T-helper 9 cell (primary cell): ENCODE results near the gene CD109.
"Not testable (repeated sequence)": the region's sequence is repeated elsewhere in the genome, so short reads cannot be mapped to it uniquely, and the experiment has no call there.

Experiments used
- DNase-seq: peaks from one replicate; pipeline ENCODE4 v3.0.0-alpha.2; 2020

The CD109 gene

DNA sequence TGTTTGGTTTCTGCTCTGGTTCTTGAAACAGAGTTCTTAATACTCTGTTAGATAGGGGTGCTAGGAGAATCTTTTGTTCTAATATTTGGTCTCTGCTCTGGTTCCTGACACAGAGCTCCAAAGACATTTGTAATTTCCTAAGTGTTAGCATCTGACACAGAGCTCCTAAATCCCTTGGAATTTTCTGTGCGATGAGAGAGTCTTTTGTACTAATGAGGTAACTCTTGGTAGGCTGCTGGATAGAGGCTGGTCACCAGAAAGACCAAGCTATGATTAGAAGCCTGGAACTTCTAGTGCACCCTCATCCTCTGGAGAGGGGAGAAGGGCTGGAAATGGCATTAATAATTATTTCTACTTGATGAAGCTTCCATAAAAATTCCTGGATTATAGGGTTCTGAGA, 7.7 kb upstream of the CD109 start:
- no peak for DNase-seq

DNA sequence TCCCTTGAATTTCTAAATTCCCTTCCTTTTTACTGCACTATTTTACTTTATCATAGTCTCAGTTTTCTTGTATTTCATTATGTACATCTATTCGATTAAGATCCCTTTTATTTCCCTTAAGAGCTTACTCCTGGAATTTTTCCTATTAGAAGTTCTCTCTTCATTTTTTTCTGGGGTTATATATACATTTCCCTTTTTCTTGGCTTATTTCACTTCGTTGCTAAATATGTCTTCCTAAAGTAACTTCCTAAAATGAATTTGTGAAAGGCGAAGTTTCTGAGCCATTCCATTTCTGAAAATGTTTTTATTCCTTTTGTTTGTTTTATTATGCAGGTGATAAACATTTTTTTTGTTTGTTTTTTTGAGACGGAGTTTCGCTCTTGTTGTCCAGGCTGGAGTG, 5.9 kb upstream of the CD109 start:
- no peak for DNase-seq

DNA sequence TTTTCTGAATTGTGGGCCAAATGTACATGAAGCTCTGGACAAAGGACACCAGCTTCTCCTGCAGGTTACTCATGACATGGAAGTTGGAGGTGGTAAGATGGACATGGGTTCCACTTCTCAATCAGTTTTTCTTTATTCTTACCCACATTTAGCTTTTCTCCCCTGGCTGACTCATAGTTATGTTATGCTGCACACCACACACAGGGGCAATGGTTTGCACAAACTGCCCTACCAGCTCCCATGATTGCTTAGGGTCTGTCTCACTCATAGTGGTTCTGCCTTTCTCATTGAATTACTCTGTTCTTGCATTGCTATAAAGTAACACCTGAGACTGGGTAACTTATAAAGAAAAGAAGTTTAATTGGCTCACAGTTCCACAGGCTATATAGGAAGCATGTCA, 4.5 kb upstream of the CD109 start:
- no peak for DNase-seq

DNA sequence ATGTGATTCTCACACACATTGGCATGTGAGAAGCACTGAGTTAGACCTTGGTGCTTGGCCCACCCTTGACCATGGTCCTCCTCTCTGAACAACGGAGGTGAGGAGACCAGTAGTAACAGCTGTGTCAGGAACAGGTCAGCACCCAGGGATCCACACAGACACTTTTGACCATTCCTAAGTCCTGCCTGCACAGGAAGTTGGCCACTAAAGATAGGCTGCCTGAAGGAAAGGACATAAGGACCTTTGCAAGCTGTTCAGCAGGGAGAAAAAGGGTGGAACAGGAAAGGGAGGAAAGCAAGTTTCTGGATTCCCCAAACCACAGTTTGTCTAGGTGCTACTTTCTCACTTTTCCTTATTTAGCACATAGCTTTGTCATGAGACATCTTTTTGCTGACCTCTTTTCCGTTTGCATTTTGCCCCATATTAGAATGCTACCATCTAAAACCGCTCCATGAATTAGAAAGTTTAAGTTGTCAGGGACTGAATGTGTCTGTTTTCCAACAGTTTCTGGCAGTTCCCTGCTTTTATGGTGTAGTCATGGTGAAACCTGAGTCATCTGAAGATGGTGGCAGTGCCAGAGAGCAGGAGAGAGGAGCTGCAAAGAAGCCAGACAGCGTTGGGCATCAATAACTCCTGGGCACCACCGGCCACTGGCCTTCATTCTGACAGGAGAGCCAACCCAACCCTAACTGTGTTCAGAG, 1.1 kb upstream of the CD109 start:
- DNase-seq: no peak

DNA sequence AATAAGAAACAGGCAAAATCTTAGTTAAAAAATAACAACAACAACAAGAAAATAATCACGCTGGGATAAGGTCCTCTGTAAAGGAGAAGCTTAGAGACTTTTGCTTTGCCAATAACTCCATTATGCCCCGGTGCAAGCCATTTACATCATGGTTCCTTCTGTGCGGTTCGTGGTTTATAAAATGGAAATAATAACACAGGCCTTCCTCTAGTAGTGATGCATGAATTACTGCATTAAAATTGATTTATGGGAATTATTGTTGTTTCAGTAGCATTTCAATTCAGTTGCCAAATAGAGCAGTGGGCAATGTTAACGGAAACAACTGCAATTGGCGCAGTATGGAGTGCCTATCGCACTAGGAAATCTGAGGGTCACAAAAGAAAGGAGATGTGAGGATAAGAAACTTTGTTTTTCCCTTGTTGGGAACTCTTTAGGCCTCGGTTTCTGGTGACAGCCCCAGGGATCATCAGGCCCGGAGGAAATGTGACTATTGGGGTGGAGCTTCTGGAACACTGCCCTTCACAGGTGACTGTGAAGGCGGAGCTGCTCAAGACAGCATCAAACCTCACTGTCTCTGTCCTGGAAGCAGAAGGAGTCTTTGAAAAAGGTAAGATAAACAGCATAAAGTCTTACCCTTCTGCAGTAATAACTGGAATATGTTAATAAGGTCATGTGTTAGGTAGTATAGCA, 1.1 kb downstream of the CD109 start:
- no peak for DNase-seq

DNA sequence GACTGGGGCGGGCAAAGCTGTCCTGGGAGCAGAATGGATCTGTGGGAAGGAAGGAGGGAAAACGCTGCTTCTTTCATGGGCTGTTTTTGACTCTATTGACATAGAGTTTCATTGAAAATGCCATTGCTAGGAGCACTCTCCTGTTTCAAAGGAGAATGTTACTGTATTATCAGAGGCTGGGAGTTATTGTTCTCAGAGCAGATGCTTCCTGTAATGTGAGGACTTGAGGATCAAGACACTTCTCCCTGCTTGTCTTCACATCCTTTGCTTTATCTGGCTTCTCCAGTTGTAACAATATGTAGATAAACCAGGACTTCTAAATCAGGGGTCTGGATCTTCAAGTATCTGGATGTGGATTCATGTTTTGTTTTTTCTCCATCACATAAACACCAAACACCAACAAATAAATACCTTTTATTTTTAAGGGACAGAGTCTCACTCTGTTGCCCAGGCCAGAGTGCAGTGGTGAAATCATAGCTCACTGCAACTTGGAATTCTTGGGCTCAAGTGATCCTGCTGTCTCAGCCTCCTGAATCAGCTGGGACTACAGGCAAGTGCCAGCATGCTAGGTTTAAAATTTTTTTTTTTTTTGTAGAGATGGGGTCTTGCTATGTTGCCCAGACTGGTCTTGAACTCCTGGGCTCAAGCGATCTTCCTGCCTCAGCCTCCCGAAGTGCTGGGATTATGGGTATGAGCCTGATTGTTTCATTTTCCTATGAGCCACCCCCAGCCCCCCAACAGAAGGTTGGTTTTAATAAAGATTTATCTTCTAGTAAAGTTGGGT, 3.9 kb downstream of the CD109 start:
- no peak for DNase-seq

DNA sequence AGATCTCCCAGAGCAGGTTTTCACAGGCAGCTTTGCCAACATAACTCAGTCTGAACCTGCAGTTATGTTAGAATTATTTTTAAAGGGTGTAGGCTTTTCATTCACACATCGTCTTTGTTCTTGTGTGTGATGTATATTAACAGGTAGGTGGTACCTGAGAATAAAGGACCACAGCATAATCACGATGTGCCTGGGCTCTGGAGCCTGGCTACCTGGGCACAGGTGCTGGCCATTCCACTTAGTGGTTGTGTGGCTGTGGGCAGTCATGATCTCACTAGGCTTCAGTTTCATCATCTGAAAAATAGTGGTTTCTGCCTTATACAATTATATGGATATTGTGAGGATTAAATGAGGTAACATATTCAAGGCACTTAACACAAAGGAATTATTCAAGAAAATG, 6.4 kb downstream of the CD109 start:
- no peak for DNase-seq

DNA sequence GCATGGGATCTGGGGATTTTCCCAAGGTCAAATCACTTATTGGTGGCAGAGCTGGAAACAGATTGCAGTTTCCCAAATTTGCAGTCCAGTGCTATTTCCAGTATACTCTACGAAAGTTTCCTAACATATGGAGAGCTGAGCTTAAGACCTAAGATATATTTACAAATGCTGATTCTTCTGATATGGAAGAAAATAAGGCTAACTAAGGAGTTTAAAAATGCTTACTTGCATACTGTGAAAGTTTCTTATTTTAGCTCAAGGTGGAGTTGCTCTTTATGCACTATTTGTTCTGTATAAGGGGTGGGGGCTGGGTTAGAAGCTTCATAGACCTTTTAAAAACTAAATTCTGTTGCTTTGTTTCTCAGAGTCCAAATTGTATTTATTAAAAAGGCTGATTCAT, 7.5 kb downstream of the CD109 start:
- DNase-seq: no peak

DNA sequence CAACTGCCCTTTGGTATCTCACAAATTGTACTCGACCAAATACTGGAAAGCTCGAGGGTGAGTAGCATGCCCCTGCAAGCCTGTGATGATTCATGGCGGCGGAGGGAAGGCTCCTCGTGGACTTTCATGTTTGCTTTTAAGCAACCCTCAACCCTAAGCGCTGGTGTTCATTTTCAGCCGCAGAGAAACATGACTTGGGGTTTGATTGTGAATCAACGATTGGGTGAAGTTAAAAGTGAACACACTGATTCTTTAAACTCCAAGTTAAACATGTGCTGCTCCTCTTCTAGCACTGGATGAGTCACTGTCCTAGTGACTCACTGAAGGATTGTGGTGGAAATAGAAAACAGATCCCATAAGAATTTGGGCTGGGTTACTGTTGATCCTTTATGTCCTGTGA, 8.3 kb downstream of the CD109 start:
- no peak for DNase-seq

DNA sequence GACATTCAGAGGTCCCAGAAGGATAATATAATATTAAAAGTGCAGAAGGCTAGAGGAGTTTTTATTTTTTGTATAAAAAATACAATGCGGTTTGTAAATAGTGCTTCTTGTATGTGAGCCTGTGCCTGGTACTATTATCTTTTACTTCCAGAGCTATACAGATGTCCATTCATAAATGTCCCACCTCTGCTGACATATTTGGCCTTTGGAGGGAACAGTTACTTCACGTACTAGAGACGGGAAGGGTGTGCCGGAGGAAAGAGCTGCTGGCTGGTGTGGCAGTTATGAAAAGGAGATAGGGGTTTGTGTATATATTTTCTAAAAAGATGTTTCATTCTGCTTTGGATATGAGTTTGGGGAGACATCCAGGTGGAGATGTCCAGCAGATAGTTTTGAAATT, 8.8 kb downstream of the CD109 start:
- no peak for DNase-seq

DNA sequence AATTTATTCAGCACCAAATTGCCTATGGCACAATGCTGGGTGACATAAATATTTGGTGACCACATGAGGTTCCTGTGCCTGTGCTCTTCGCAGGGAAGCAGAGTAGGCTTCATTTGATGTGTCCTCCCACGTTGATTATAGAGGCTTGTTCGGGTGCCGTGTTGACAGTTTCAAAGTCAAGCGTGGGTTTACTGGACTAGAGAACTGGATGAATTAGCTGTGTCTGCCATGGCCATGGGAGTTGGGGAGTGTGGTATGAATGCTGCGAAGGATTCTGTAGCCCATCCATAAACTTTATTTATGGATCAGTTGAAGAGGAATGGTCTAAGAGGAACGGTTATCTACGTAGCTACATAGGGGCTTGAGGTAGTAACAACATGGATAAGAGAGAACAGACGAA, 11.0 kb downstream of the CD109 start:
- no peak for DNase-seq

DNA sequence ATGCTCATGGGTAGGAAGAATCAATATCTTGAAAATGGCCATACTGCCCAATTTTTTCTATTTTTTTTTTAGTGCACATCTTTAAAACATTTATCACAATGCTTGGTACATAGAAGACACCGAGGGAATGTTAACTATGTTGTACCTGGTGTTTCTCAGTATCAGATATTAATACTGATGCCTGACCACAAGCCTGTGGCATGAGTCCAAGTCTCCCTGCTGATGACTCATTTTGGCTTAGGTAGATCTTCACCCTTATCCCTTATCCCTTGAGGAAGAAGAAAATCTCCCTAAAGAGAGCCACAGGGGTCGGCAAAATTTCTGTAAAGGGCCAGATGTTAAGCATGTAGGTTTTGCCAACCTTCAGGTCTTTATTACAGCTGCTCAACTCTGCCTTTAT, 14.5 kb downstream of the CD109 start:
- no peak for DNase-seq

DNA sequence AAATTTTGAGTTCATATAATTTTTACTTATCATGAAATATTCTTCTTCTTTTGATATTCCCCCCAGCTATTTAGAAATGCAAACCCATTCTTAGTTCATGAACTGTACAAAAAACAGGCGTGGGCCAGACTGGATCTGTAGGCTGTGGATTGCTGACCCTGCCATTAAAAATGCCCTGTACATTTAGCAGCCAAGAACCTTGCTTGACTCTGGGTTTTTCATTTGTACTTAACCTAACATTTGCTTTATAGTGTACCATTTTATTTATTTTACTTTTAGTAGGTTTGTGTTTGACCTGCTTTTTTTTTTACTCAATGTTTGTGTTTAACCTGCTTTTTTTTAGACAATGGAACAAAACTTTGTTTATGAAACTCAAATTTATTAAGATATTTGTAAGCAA, 14.9 kb downstream of the CD109 start:
- DNase-seq: no peak

DNA sequence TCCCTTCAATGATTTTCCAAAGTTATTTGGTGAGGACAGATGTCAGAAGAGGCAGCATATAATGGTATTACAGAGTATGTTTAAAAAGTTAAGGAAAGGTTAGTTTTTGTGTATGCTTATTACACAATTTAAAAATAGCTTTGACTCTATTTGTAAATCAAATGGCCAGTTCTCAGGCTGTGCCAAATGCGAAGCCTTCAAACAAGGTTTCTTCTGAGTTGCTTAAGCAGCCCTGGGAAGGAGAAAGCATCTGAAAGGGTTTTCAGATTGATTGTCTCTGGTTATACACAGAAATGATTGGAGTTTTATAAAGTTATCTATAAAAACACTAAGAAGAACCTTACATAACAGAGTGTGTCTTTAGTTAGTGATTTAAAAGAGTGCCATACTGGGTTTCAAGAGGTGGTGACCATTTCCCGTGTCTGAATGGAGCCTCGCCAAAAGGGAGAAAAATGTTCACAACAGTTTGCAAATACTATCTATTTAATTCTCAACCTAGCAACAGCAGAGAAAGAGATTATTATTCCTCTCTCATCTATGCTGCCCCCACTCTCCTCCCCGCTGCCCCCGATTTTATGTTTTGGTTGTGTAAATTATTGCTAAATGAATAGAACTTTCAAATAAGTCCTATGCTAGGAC, 16.7 kb downstream of the CD109 start:
- DNase-seq: no peak

DNA sequence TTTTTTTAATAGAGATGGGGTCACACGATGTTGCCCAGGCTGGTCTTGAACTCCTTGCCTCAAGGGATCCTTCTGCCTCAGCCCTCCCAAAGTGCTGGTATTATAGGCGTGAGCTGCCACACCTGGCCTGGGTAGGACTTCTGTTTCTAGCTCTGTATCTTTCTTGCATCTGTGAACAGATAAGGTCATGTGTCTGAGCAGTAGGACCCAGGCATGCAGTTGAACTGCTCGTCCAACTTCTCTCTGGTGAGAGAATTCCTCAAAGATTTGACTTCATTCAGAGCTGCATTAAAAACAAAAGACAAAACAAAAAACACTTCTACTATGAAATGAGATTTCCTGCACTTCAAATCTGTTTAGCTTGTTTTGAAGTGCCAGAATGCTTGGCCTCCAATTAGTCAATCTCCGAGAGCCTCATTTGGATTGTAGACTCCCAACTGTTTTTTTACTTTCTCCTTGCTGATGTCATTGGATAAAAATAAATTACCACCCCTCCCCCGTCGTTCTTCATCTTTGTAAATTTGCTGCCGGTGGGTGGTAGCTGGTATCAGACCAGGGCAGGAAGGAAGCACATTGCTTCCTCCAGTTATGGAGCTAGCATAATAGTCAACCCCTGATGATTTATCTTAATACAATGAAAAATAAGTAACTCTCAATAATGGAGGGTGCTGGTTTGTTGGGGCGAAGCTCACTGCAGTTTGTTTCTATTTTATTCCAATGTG, 17.6 kb downstream of the CD109 start:
- DNase-seq: no peak

DNA sequence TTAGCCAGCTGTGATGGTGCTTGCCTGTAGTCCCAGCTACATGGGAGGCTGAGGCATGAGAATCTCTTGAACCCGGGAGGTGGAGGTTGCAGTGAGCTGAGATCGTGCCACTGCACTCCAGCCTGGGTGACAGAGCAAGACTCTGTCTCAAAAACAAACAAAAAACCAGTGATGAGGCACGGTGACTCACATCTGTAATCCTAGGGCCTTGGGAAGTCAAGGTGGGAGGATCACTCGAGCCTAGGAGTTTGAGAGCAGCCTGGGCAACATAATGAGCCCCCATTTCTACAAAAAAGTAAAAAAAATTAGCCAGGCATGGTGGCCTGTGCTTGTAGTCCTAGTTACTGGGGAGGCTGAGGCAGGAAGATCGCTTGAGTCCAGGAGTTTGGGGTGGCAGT, 19.1 kb downstream of the CD109 start:
- DNase-seq: not testable (repeated sequence)

DNA sequence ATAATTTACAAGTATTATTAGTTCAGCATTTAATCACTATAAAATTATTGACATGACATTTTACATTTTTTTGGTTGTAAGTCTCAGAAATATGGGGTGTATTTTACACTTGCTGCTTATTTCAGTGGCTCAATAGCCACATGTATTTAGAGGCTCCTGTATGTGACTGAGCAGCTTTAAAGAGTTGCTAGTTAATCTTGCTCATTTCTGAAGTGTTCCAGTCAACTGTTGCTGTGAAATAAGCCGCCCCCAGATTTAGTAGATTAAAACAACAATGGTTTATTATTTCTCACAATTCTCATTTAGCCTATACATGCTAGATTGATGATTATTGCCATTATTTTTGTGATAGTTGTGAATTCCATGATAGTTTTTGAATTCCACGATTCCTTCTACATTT, 23.0 kb downstream of the CD109 start:
- no peak for DNase-seq

DNA sequence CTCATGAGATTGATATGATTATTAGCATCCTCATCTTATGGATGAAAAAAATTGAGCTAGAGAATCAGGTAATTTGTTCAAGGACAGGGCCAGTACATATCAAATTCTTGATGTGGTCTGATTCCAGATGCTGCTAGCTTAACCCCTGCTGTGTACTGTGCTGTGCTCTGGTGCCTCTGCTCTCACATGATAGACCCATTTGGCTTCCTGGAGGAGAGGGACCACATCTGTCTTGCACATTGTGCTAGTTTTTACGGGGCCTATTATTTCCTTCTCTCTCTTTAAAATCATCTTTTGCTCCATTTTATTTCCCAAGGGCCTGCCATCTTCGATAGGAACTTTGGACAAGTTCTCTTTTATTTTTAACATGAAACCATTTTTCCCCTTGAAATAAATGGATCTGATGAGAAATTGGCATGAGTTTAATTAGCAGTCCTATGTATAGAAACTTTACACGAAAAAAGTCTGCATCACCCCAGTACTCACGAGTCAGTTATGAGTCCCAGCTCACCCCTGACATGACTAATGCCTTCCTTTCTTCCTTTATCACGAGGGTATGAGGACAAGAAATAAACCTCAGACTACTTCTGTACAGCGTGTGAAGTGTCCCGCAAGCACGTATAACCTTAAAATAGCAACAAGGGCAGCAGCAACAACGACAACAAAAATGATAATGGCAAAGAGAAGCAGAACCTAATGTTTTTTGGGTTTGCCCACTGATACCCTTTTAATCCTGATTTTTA, 26.5 kb downstream of the CD109 start:
- no peak for DNase-seq

DNA sequence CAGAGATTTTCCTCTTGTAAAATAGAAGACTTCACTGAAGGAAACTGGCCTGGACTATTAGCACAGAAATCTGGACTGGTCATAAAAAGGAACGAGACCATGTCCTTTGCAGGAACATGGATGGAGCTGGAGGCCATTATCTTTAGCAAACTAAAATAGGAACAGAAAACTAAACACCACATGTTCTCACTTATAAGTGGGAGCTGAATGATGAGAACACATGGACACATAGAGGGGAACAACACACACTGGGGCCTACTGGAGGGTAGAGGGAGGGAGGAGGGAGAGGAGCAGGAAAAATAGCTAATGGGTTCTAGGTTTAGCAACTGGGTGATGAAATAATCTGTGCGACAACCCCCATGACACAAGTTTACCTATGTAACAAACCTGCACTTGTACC, 27.5 kb downstream of the CD109 start:
- not testable (repeated sequence) for DNase-seq

DNA sequence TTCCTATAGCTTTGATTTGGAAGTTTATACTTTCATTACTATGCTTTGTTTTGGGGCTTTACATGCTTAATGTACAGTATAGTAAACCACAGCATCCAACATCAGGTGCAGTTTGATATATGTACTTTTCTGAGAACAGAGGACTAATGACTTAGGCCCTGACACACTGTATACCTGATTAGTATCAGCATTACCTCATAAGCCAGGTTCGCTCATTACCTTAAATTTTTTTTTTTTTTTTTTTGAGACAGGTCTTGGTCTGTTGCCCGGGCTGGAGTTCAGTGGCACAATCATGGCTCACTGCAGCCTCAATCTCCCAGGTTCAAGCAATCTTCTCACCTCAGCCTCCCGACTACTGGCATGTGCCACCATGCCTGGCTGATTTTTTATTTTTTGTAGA, 28.4 kb downstream of the CD109 start:
- DNase-seq: no peak

DNA sequence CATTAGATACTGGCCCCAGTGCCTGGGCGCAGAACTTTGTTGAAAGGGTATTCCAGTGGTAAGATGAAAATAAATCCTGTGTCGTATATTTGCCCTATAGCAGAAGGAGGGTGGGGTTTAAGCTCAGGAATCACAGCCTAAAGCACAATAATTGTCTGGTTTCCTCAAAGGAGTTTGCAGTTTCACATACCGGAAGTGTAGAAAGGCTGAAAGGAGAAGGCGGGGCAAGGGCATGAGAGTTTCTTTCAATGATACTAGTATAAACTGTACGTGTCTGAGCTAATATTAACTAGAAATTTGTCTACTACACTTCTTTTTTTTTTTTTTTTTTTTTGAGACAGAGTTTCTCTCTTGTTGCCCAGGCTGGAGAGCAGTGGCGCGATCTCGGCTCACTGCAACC, 29.2 kb downstream of the CD109 start:
- DNase-seq: not testable (repeated sequence)

DNA sequence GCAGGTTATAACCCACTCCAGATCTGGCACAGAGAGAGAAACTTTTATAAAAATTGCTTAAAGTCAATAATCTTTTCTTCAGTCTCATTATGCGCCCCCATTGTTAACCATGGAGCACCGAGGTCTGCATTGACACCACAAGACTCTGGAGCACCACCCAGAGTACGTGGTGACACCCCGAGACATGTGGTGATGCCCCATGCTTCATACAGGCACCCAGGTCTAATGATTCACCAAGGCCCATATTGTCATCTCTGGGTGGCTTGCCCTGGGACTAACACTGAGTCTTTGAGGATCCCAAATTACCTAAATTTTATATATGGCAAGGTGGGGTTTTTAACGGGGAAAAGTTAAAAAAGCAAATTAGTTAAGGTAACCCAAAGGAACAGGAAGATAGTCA, 31.1 kb downstream of the CD109 start:
- no peak for DNase-seq
